Glomerular endothelial cell (primary cell): ENCODE results near the gene DENND1A. TPM values are rescaled to one million over a fixed set of nuclear protein-coding genes. Genes with fewer than 3 reads are reported as not detected.

Experiments used
- DNase-seq: peaks from one replicate; pipeline ENCODE4 v3.0.0-alpha.2; 2011; ENCODE audit warnings: low read depth, low spot score; ENCODE audit errors: extremely low read depth
- total RNA-seq: library from RNA; depleted of rRNA; stranded (reverse); fragments of >200 nt; gene quantifications from 2 replicates; pipeline ENCODE4 v1.2.3, GENCODE V29; 2015

The DENND1A gene
- total RNA-seq, 1 donor from 2014 or later: 18.1 TPM

DNA sequence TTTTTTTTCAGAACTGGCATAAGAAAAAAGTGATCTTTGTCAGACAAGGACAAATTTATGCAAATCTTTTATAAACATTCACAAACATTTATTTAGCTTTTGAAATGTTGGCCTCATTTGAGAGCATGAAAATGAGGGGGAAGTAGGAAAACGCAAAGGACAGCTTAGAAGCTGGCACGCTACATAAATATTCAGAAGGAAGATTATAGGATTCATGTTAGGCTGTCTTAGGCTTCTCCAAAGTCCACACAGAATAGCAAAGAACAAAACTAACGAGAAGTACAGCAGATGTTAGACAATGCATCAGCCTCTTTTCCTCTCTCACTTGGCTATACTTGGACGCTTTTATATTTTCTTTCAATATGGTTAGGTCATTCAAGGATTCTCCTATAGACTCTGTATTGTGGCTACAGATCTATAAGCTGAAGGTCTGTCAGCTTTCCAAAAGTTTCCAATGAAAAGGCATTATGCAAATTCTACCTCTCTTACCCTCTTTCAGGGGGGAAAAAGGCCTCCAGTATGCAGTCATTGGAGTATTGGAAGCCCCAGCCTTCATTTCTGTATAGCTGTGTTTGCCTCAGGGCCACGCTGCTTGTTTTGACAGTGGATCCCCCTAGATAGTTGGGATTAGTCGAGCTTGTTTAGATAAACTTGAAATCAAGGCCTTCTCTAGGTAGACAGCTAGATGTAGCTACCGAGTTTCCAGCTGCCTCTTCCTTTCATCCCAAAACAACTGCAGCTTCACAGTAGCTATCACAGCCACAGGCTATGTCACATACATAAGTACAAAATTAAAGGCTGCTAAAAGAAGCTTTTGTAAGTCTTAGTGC lies 153.0 kb downstream of the DENND1A start:
- no peak for DNase-seq

DNA sequence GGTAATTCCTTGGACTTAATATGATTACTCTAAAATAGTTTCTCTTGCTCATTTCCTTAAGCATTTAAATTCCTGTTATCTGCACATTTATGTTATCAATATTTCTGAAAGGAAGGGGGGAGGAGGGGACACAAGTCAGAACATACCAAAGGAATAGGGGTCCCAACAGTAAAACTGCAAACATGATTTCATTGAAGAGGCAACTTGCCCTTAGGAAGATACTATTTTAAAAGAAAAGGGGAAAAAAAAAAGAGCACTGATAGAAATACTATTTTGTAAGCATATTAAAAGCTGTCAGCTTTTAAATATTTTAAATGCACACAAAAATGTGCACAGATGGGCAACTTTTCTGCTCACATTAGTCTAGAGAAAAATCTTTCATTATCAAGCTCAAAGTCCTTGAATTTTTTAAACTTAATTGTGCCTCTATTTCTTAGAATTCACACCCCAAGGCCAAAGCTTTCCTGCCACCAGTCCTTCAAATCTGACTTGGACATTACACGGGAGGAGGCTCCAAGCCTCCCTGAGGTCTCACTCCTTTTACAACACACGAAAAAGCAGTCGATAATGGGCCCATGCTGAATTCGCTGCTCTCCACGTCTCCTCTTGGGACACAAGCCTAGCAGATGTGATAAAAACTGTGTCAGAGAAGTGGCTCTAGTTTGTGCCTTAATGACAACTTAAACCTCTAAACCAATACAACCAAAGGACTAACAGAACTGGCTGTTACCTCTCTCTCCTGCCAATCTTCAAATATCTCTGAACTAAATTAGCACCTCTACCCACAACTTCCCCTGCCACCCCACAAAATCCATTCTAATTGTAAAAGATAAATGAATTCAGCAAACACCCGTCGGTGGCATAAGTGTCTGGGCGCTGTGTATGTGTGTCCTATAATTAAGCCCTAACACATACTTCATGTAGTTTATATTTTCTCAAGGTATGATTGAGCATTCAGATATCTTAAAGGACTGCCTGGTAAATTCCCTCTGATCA lies 154.3 kb downstream of the DENND1A start:
- DNase-seq: no peak

DNA sequence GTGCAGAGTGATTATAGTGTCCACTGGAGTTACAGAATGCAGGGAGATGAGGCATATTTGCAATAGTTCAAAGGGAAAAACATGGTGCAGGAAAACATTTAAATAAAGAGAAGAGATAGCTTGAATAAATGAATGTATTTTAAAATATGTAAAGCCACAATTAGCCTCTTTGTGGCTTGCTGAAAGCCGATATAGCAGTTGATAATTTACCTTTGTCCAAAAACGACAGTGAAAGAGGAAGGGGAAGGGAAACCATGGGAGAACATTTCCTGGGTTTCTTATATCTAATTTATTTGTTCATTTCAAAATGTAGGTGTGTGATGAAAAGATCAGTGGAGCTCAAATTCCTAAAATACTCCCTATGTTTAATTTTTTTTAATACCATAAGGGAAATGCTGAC lies 156.1 kb downstream of the DENND1A start:
- DNase-seq: no peak

DNA sequence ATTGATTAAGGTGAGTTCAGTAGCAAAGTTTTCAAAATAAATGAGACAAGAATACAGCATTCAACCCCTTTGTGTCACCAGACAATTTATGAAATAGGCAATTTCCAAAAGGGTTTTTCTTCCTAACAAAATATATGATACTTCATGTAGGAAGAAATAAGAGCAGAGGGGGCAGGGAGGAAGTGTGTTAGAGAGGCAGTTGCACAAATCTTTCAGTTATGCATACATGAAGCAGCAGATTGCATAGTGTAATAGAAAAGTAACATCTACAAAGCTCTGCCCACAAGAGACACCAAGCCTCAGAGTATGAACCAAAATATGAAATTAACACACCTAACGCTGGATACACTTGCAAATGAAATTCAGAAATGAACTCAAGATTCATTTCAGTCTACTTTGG lies 157.0 kb downstream of the DENND1A start:
- DNase-seq: no peak

DNA sequence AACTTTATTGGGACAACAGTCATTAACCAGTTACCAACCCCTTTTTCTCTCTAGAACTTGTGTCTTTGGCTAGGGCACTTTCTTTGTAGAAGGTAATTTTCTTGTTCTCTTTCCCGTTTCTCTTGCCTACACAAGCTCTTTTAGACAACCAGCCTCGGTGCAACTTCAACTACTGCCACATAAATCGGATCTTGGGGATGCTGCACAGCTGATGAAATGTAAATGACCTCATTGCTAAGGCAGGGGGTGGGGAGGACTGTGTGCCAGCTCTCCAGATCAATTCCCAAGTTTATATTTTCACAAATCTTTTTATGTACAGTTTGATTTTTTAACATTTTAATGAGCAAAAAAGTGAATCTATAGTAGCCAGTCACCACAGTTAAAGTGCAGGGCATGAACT lies 157.6 kb downstream of the DENND1A start:
- no peak for DNase-seq

DNA sequence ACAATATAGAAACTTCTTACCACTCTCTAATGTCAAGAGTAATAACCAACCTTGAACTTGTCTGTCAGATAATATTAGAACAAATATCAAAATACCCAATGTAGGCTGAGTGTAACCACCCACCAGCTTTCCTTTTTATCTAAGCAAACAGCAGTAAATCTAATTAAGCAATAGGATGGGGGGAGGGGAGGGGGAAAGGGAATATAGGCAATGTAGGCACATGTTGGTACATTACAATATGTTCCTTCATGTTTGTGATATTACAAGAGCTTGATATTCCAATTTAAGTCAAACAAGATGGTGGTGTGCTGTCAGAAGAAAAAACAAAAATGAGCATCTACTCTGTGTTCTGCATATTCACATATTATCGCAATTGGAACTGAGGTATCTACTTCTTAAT lies 158.2 kb downstream of the DENND1A start:
- no peak for DNase-seq

DNA sequence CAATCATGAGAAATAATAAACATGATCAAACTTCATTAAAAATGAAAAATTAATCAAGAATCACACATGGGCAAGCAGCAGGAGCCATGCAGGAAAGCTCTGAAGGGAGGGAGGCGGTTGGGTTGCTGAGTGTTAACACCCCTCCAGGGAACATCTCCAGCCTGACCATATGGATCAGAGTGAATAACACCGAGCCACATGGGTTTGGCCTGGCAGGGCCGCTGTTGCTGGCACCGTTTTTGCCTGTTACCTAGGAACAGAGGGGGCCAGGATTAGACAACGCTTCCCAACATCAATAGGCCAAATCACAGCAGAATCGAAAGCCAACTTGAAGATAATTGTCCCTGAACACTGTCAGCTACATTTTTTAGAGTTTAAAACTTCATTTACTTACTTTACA lies 160.2 kb downstream of the DENND1A start:
- DNase-seq: no peak

DNA sequence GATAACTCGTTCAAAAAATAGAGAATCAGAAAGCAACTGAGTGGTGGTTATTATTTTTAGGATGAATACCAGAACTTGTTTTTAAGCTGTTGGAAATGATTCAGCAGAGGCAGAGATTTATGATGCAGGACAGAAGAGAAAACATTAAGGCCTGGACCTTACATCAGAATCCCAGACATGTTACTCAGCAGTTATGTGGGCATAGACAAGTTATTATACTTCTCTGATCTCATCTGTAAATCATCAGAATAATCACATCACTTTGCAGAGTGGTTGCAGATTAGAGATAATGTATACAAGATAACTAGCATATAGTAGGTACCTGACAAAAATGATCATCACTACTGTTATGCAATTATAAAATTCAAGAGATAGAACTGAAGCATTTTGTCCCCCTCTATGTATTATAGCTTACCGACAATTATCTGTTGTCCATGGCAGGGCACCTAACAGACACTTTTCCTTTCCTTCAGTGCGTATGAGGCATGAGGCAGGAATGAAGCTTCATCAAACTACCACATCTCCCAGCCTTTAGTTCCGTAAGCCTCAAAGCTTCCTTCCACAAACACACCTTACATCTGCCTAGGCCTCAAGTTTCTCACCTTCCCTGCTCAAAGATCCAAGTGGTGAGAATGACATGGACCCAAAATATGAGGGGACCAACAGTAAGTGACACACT lies 165.9 kb downstream of the DENND1A start:
- no peak for DNase-seq

DNA sequence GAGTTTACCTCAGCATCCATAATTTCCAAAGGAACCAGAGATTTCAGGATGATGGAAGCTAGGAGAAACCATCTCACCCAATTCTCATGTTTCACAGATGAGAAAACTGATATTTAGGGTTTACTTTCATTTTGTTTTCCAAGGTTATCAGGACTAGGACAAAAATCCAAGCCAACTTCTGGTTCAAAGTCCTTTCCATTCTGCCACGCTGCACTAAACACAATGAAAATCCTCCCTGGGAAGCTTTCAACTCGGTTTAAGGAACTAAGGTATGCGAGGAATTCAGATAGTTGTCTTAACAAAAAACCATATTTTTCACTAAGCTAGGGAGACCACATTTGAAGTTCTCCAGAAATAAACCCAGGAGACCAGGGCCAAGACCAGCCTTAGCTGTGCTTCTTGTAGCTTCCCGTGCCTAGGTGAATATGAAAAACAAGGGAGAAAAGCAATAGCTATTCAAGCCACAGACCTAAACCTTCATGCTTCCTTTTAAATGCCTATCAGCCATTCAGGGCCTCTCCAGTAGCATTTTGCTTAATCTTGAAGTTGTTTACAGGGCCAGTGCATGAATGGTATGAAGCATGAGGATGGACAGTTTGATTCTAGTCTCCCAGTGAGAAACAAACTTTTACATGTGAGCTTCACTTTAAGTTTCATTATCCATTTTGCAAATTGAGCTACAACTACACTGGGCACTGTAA lies 167.9 kb downstream of the DENND1A start:
- no peak for DNase-seq

DNA sequence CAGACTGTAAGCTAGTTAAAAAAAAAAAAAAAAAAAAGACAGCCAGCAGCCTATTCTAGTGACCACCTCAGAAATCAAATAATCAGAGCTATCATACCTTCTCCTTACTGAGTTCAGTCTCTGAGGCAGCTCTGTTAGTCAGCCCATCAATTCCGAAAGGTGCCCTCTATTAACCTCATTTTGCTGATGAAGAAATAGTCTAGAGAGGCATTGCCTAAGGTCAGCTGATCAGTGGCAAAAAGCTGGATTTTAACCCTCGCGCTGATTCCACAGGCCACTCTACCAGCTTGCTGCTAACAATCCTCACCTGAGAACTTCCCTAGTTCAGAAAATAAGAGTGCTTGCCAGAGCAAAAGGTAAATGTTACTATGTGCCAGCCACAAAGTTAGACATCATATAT lies 172.0 kb downstream of the DENND1A start:
- no peak for DNase-seq

DNA sequence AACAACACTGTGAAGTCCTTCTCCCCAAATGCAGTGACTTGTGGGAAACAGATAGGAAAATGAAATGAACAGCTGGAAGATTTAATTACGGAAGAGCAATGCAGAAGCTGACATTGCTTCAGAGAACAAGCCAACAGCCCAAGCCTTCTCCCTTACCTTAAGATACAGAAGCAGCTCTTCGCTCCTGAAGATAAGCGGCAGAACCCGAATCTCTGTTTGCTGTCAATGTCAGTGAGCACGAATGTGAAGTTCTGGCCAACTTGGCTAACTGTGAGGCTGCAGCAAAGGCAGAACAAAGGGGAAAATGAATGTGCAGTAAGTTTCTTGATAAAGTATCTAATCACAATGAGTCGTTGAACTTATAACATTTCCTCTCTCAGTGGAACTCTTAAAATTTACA lies 172.4 kb downstream of the DENND1A start:
- no peak for DNase-seq

DNA sequence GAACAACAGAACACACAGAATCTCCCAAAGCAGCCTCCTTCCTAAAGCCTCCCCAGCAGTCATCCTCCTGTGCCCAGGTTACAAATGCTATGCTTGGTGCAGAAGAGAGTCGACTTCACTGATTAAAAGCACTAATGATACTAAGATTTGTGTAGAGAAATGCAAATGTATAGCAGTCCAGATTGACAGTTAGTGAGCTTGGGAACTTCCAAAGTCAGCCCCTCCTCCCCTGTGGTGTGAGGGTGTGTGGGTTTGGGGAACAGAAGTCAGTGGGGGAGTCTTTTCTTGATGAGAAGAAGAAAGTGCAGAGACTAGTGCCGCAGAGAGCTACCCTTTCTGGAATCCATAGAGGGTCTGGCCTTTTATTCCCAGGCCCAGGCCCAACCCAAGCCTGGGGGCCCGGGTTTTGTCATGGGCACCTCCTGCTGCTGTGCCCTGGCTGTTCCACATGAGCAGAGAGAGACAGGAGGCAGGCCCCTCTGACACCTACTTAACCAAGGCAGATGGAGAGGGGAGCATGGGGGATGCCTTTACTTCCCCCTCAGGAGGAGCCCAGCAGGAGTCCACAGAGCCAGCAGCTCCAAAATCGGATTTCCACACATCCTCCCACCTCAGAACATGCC lies 173.3 kb downstream of the DENND1A start:
- DNase-seq: no peak

DNA sequence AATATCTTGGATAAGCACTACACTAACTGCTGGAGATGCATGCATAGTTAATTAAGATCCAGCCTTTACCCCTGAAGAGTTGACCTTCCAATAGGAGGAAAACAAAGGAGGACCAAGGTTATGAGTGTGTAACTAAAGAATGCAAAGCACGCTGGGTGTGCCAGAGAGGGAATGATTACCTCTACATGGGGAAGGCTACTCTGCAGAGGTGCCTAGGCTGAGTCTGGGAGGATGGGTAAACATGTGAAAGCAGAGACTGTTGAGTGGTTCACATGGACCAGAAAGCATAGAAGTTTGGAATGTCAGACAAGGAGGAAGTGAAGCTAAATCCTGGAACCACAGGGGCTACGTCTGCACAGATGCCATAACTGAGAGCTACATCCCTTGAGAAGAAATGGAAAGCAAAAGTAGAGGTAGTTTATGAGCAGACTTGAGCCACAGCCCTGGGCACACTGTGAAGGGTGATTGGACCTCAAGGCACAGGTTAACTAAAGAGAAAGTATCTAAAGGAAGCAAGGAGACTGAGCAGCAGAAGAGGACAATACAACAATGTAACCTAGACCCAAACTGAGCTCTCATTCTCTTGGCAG lies 176.2 kb downstream of the DENND1A start:
- no peak for DNase-seq

DNA sequence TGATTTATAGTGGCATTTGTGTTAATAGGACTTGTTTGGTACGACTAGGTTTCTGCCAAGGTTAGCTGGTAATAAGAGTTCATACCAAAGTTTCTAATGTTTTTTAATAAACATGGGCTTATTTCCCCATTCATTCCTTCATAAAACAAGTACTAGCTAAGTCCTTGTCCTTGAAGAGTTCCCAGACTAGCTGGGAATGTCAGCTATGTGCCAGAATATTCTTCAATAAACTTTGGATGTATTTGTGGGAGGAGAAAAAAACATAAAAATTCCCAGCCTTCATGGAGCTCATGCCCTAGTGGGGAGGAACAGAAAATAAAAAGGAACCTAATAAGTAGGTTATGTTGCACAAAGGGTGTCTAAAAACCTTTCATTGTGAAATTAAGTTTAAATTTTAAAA lies 176.9 kb downstream of the DENND1A start:
- no peak for DNase-seq

DNA sequence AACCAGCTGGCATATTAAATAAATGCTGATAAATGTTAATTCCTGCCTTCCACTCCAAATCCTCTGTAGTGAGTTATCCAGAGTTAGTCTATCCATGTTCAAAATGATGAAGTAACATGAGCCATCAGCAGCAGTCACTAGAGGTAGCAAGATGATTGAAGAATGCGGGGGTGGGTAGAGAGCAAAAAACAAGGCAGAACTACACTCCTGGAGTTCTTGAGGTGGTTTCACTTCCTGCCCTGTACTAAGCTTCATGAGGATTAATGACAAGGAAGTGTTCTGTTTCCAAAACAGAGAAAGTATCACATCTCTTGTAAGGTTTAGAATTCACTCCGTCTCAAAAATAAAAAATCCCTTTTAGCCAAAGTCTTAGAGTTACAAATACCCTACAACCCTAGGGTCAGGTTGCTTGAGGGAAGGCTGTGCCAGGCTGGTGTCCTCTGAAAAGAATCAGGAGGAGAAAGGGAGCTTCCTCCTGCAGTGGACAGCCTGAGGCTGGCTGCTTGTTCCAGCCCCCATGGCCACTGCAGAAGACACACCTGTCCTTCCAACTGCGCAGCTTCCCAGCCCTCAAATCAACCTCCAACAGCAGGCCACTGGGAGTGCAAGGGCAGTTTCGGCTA lies 180.2 kb downstream of the DENND1A start:
- DNase-seq: no peak

DNA sequence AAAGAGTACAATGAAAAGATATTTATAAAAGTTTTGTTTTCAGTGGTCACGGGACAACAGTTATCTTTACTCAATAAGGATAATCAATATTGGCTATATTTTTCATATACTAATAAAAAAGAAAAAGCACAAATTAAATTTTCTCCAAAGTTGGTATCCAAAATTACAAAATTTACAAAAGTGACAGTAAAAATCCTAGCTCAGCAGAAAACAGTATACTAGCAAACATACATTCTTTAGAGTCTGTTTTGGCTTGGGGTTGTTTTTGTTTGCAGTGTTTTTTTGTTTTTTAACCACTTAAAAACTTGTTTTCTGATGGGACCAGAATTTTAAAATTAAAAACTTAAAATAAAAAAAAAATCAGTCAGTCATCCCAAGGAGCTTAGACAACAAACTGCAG lies 183.2 kb downstream of the DENND1A start:
- DNase-seq: no peak

DNA sequence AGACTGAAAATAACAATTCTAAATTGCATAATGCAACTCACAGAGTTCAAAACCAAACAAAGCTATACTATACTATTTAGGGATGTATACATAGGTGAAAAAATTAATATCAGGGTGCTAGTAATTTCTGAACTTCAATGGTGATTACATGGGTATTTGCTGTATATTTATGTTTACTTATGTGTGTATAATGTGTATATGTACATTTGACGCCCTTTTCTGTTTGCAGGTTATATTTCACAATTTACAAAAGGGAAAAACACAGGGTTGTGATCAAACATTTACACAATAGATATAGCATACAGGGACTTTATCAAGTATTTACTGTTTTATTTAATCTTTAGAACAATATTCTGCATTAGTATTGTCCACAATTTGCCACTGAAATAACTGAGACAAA lies 184.0 kb downstream of the DENND1A start:
- DNase-seq: no peak

DNA sequence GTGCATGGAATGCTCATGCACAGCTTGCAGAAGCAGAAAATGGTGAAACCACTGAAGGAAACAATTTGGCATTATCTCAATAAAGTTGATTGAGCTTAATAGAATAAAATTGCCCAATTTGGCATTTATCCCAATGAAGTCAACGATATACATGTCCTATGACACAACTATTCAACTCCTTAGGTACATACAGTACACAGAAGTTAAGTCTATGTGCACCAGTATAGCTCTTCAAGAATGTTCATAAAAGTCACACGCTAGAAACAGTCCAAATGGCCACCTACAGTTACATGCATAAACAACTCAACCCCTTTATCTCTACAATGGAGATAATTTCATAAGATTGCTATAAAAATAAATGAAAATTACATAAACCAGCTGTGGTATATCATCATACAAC lies 184.5 kb downstream of the DENND1A start:
- no peak for DNase-seq

DNA sequence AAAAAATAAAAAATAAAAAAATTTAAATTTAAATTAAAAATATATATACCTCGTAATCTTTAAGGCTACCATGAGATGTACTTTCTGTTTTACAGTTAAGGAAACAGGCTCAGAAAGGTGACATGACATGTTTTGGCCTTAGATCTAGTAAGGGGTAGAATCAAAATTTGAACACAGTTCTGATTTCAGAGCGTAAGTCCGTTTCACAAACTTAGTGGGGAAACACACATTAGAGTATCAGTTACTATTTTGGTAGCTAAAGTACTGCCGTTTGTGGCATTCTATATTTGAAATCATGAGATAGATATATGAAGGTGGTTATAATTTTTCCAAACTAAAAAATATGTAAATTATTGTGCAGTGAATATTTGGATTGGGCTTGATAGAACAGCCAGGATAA lies 186.2 kb downstream of the DENND1A start:
- DNase-seq: no peak
